Brain pericyte (primary cell): Measurements from ENCODE around the gene SP5.
"Not testable (repeated sequence)": the region's sequence is repeated elsewhere in the genome, so short reads cannot be mapped to it uniquely, and the experiment has no call there.

Source experiments
- DNase-seq: peaks from one replicate; pipeline ENCODE4 v3.0.0-alpha.2; 2012; ENCODE audit warnings: low read depth, low spot score

Gene SP5

DNA sequence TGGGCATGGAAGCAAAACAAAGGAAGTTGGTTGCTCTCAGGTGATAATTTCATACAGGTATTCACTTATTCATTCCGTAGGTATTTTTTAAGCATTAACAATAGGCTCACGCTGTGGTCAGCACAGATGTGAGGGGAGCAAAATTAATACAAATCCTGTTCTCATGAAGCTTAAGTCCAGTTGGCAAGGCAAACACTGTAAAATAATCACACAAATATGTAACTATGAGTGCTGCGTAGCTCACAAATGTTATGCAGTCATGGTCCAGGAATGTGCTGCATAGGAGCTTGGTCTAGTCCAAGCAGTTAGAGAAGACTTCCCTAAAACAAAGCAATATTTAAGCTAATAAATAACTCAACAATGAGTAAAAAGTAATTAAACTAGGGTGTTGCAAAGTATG, 23.9 kb downstream of the SP5 start:
- DNase-seq: no peak

DNA sequence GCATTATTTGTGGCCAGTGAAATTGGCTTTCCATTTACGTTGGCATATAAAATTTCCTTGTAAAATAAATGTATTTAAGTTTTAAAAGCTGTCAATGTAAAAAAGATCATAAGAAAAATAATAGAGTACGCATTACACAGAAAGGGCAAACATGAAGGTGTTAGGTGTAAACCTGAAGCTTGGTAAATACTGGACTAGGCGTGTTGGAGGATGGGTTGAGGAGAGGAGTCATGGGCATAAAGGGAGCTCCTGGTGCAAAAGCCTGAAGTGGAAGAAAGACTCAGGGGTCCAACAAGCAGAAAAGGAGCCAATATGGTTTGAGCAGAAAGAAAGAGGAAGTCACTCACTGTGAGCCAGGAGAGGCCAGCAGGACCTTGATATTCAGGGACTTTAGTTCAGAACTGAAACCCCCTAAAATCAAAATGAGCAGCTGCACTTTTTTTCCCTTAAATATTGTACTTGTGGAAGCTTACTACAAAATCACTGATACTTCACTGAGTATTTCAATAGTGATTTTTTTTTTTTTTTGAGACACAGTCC, 24.4 kb downstream of the SP5 start:
- DNase-seq: no peak

- no peak for DNase-seq
Observed at GRCh38 chr2:170740660-170741059, 25.5 kb downstream of the SP5 start.

DNA sequence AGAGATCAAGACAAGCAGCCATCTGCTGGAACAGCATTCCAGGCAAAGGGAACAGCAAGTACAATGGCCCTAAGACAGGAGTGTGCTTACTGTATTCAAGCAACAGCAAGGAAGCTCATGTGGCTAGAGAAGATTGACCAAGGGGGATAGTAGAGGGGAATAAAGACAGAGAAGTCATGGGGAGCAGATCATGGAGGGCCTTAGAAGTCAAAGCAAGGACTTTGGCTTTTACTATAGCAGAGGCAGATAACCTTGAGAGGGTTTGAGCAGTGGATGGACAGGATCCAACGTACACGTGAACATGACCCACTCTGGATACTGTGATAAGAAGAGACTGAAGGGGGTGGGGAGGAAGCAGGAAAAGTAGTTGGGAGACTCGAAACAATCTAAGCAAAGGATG, 26.9 kb downstream of the SP5 start:
- DNase-seq: no peak

DNA sequence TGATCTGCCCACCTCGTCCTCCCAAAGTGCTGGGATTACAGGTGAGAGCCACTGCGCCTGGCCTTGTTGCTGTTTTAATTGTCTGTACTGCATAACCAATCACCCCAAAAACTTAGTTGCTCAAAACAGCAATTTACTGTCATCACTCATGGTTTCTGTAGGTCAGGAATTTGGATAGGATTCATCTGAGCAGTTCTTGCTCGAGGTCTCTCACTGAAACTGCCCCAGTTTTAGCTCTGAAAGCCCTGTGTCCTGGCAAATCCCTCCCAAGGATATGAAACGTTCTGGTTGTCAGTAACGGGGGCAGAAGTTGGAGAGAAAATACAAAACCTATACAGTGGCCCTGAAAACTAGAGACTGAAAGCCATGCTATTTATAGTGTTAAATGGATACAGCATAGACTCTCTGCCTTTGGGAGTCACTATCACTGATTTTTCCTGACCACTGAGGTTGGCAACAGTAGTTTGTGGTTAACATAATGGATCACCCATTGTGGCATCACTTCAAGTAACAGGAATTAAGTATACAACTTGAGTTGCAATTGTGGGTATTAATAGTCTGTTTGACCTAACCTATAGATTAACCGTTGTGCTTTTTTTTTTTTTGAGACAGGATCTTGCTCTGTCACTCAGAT, 27.9 kb downstream of the SP5 start:
- no peak for DNase-seq

DNA sequence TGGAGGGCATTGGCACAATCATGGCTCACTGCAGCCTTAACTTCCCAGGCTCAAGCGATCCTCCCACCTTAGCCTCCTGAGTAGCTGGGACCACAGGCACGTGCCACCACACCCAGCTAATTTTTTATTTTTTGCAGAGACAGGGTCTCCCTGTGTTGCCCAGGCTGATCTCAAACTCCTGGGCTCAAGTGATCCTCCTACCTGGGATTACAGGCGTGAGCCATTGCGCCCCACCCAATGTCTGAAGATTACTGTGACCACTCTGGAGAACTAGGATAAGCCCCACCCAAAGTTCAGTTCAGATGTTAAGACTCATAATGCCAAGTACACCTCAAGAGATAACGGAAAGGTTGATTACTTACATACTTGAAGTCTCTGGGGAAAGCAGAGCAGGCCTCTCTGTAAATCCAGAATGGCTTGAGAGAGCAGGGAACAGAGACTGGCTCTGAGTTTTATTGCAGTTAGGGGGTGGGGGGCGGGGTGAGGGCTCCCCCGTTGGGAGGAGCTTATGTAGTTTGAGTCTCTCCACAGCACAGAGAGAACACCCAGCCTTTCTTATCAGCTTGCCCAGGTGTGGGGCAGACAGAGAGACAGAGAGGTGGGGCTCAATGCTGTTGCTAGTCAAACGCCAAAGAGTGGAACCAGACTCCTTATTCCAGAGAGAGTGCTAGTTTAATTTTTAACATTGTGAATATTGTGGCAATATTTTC, 28.5 kb downstream of the SP5 start:
- no peak for DNase-seq

DNA sequence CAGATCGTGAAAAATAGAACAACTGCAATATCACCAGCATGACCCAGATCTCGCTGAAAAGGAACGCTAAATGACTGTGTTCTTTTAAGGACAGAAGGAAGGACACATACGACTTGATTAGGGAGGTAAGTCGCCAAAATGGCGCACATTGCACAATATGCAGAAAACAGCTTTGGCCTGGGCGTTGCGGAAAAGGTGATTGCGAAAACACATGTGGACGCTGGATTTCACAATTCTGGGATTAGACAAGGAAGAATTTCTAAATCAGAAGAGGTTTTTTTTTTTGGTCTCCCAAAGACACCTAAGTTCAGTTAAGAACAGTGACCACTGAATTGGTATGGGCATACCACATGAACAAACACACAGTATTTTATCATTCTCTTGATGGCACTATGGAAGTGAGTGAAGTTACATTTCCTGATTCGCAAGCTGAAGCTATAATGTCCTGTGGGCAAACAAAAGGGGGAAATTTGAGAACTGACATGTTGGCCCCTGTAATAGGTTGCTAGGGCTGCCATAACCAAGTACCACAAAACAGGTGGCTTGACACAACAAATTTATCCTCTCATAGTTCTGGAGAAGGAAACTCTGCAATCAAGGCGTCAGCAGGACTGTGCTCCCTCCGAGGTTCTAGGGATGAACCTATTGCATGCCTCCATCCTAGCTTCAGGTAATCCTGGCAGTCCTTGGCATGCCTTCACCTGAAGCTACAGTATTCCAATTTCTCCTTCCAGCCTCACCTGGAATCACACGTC, 29.3 kb downstream of the SP5 start:
- DNase-seq: no peak

DNA sequence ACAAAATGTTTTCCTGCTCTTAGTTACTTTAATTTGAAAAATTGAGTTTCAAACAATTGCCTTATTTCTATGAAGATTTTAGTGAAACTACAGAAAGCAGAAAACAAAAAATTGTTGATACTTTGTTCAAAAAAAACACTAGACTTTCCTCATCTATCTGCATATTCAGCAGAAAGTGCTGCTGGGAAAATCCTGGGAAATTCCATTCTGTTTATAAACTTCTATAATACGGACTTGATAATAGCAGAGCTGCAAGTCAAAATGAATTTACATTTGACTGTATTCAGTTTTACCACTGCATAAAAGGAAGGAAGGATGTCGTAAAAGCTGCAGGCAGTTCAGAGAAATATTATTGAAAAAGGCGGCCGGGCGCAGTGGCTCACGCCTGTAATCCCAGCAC, 30.2 kb downstream of the SP5 start:
- no peak for DNase-seq

DNA sequence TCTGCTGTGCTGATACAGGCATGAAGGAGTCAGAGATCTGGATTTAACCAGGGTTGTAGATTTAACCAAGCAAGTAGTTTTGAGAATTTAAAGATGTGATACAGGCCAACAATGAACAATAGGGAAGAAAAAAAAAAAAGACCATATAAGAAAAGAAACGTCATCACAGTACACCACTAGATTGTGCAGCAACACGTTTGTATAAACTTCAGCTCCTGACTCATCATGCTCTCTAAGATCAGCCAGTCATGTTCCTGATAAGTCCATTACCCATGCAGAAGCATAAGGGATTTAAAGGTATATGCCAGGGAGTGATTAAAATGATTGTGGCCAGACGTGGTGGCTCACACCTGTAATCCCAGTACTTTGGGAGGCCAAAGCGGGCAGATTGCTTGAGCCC, 32.8 kb downstream of the SP5 start:
- no peak for DNase-seq

DNA sequence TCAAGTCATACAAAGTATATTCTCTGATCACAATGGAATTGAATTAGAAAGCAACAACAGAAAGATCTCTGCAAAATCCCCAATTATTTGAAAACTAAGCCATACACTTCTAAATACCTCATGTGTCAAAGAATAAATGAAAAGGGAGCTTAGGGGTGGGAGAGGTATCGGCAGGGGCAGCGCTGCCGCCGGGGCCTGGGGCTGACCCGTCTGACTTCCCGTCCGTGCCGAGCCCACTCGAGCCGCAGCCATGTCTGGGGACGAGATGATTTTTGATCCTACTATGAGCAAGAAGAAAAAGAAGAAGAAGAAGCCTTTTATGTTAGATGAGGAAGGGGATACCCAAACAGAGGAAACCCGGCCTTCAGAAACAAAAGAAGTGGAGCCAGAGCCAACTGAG, 36.4 kb downstream of the SP5 start:
- not testable (repeated sequence) for DNase-seq

- no peak for DNase-seq
Observed at GRCh38 chr2:170761572-170761971, 46.4 kb downstream of the SP5 start.

DNA sequence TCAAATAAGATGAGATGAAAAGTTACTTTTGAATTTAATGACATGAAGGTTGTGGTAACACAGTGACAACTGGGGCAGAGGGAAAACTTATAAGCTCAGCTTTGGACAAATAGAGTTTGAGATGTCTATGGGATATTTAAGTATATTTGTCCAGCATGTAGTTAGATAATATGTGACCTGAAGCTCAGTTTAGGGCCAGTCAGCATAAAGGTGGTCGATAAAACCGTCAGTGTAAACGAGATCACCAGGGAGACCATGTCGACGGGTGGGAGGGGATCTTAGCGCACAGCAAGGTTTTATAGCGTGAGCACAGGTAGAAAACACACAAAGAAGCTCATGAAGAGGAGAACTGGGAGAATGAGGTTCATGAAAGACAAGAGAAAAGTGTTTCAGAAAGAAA, 47.6 kb downstream of the SP5 start:
- no peak for DNase-seq

GRCh38 chr2:170763232-170763631, 48.1 kb downstream of the SP5 start:
- no peak for DNase-seq

- no peak for DNase-seq
Observed at GRCh38 chr2:170764880-170765261, 49.7 kb downstream of the SP5 start.

DNA sequence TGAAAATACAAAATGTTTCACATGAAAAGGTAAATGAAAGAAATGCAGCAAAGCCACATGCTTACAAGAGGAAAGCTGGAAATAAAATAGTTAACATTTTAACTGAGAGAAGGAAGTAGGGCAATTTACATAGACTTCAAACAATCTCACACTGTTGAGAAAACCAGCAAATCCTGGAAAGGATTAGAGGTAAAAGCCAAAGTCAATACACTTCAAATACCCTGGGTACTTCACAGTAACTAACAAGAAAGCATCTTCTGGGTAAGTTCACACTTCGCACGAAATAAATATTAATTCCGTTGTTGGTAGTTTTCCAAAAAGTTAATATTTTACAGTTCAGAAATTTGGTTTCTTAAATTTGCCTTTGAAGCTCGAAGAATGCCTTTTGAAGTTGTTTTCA, 51.6 kb downstream of the SP5 start:
- no peak for DNase-seq
